Measurements from ENCODE around the gene PCDH7. TPM values are rescaled to one million over a fixed set of nuclear protein-coding genes. Genes with fewer than 3 reads are reported as not detected.
A peak's percentile ranks its signal among the peaks of the same experiment; 100 is the strongest.

PCDH7 gene
- total RNA-seq, 1 donor from 2014 or later, result 8.0 TPM

GRCh38 chr4:30720661-30721184 is 554 bp downstream of the PCDH7 start:
- peaks cover 21% of the 10 kb centered on the region for H3K4me1 ChIP-seq
- DNase-seq (no peak), ATAC-seq (no peak)
- H3K4me3 ChIP-seq, result peak overlapping the region; percentile 55
- peaks cover 58% of the 10 kb centered on the region for H3K27me3 ChIP-seq
- H3K9me3 ChIP-seq, result no peaks in the 10 kb centered on the region
- no peak overlapping the region for H3K27ac ChIP-seq
- TF ChIP-seq CTCF (IDR thresholded peaks at IDR 0.05), result no peak
- no peaks in the 10 kb centered on the region for H3K36me3 ChIP-seq
- intact Hi-C loops (cut with DNase I), result no loop called here

GRCh38 chr4:30721185-30722091 is 1.3 kb downstream of the PCDH7 start:
- peak overlapping the region; percentile 55 for H3K4me3 ChIP-seq
- no peak overlapping the region for H3K27ac ChIP-seq
- intact Hi-C loops (cut with DNase I), result no loop called here
- DNase-seq (peak; percentile 69), ATAC-seq (peak; percentile 61)
- H3K9me3 ChIP-seq, result no peaks in the 10 kb centered on the region
- TF ChIP-seq CTCF (IDR thresholded peaks at IDR 0.05), result no peak
- H3K36me3 ChIP-seq, result no peaks in the 10 kb centered on the region
- H3K27me3 ChIP-seq, result peaks cover 58% of the 10 kb centered on the region
- peaks cover 21% of the 10 kb centered on the region for H3K4me1 ChIP-seq

GRCh38 chr4:30722092-30722358 is 1.9 kb downstream of the PCDH7 start:
- DNase-seq, result no peak
- TF ChIP-seq CTCF (IDR thresholded peaks at IDR 0.05), result no peak
- no peaks in the 10 kb centered on the region for H3K36me3 ChIP-seq
- H3K27ac ChIP-seq, result no peak overlapping the region
- H3K9me3 ChIP-seq, result no peaks in the 10 kb centered on the region
- peak overlapping the region; percentile 55 for H3K4me3 ChIP-seq
- intact Hi-C loops (cut with DNase I), result no loop called here
- no peak for ATAC-seq
- peaks cover 21% of the 10 kb centered on the region for H3K4me1 ChIP-seq
- peaks cover 58% of the 10 kb centered on the region for H3K27me3 ChIP-seq

GRCh38 chr4:30722359-30723200 is 2.4 kb downstream of the PCDH7 start:
- no peak for TF ChIP-seq CTCF (IDR thresholded peaks at IDR 0.05)
- intact Hi-C loops (cut with DNase I), result no loop called here
- ATAC-seq, result no peak
- no peak overlapping the region for H3K27ac ChIP-seq
- DNase-seq, result no peak
- H3K27me3 ChIP-seq, result peaks cover 58% of the 10 kb centered on the region
- H3K4me1 ChIP-seq, result peaks cover 20% of the 10 kb centered on the region
- no peaks in the 10 kb centered on the region for H3K9me3 ChIP-seq
- H3K36me3 ChIP-seq, result no peaks in the 10 kb centered on the region
- peak overlapping the region; percentile 55 for H3K4me3 ChIP-seq

GRCh38 chr4:30723201-30723955 is 3.2 kb downstream of the PCDH7 start:
- peaks cover 14% of the 10 kb centered on the region for H3K4me1 ChIP-seq
- ATAC-seq (no peak), DNase-seq (no peak)
- H3K4me3 ChIP-seq, result peak overlapping the region; percentile 55
- TF ChIP-seq CTCF (IDR thresholded peaks at IDR 0.05), result no peak
- H3K27ac ChIP-seq, result no peak overlapping the region
- intact Hi-C loops (cut with DNase I), result no loop called here
- H3K9me3 ChIP-seq, result no peaks in the 10 kb centered on the region
- peaks cover 50% of the 10 kb centered on the region for H3K27me3 ChIP-seq
- no peaks in the 10 kb centered on the region for H3K36me3 ChIP-seq

Measured in upper lobe of right lung (tissue), 1 donor.